HL-60 (cell line): ENCODE data around the gene POLDIP3.

ENCODE experiments used
- DNase-seq, 2 experiments: peaks; one replicate each; pipeline ENCODE4 v3.0.0-alpha.2; 2010 to 2020; ENCODE audit warnings: low read depth in 1 of 2, low spot score in 1 of 2
- H3K27ac ChIP-seq: fragments of 250-450 bp; sonication (Bioruptor Pico); replicated peaks from 2 replicates; pipeline ENCODE4 v1.5.1; 2020; ENCODE audit warnings: mild to moderate bottlenecking, moderate library complexity
- H3K27me3 ChIP-seq: fragments of 250-450 bp; sonication (Bioruptor Pico); 2 replicates; pipeline ENCODE4 v1.5.1; 2021; ENCODE audit warnings: mild to moderate bottlenecking, moderate library complexity; ENCODE audit not compliant: insufficient read depth, poor library complexity, severe bottlenecking
- H3K4me3 ChIP-seq: replicated peaks from 2 replicates; pipeline ENCODE4 v1.5.1; 2011; ENCODE audit warnings: mild to moderate bottlenecking, control low read depth, low read length; ENCODE audit not compliant: insufficient read depth
- CTCF ChIP-seq: IDR thresholded peaks from one replicate; pipeline ENCODE4 v1.5.1; 2011; ENCODE audit warnings: low read length, control low read depth, inconsistent platforms; ENCODE audit not compliant: insufficient read depth
- GABPA ChIP-seq: IDR thresholded peaks from 2 replicates; pipeline ENCODE4 v1.6.1; 2012; ENCODE audit warnings: low read depth
- POLR2AphosphoS5 ChIP-seq: IDR thresholded peaks from 2 replicates; pipeline ENCODE4 v1.6.1; 2012; ENCODE audit warnings: low read depth
- REST ChIP-seq: IDR thresholded peaks from 2 replicates; pipeline ENCODE4 v1.6.1; 2012; ENCODE audit warnings: low read depth; ENCODE audit not compliant: insufficient replicate concordance
- SPI1 ChIP-seq: IDR thresholded peaks from 2 replicates; pipeline ENCODE4 v1.6.1; 2012; ENCODE audit warnings: low read depth, mild to moderate bottlenecking, borderline replicate concordance

The POLDIP3 gene

GRCh38 chr22:42643634-42644421 lies 29.1 kb upstream of the POLDIP3 start:
- no peak for DNase-seq
- Histone ChIP-seq H3K27me3 (no peaks in the 10 kb centered on the region), H3K27ac (peak overlapping the region; percentile 74), H3K4me3 (no peak overlapping the region)
- TF ChIP-seq POLR2AphosphoS5: no peak
- TF ChIP-seq REST: no peak
- TF ChIP-seq SPI1: no peak
- TF ChIP-seq CTCF: no peak
- TF ChIP-seq GABPA: no peak

GRCh38 chr22:42642806-42643633 lies 28.3 kb upstream of the POLDIP3 start:
- TF ChIP-seq SPI1: no peak; the same call in 1 of the 2 replicates
- no peak for TF ChIP-seq POLR2AphosphoS5
- TF ChIP-seq REST: no peak
- TF ChIP-seq GABPA: no peak
- TF ChIP-seq CTCF: no peak
- H3K4me3 ChIP-seq: no peak overlapping the region
- DNase-seq: peak in 1 of 2 experiments; percentile 82
- peak overlapping the region; percentile 74 for H3K27ac ChIP-seq
- H3K27me3 ChIP-seq: no peaks in the 10 kb centered on the region

GRCh38 chr22:42641801-42642413 lies 27.2 kb upstream of the POLDIP3 start:
- peak overlapping the region; percentile 74 for H3K27ac ChIP-seq
- TF ChIP-seq REST: no peak
- TF ChIP-seq POLR2AphosphoS5: no peak
- TF ChIP-seq GABPA: no peak
- TF ChIP-seq SPI1: no peak
- no peak for TF ChIP-seq CTCF
- no peak overlapping the region for H3K4me3 ChIP-seq
- no peaks in the 10 kb centered on the region for H3K27me3 ChIP-seq
- DNase-seq: no peak
